HG02759 (cell line): ENCODE data around the gene GNG10.
A peak's percentile ranks its signal among the peaks of the same experiment; 100 is the strongest.
"Not testable (repeated sequence)": the region's sequence is repeated elsewhere in the genome, so short reads cannot be mapped to it uniquely, and the experiment has no call there.

Experiments used
- ATAC-seq: cut with Tn5 transposase; IDR thresholded peaks from one replicate; pipeline ENCODE4 v1.9.1; 2021; ENCODE audit warnings: mild to moderate bottlenecking, moderate library complexity; ENCODE audit not compliant: unreplicated experiment

GNG10 gene

DNA sequence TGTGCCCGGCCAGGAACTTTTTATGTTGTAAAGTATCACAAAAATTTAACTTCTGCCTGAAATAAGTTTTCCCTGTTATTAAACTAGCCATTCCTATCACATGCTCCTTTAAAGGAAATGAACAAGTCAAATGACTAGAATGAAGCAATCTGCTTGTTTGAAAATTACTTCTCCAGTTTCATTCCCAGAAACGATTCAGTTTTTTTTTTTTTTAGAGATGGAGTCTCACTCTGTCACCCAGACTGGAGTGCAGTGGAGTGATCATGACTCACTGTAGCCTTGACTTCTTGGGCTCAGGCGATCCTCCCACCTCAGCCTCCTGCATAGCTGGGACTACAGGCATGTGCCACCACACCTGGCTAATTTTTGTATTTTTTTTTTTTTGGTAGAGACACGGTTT is 13.3 kb upstream of the GNG10 start:
- no peak for ATAC-seq

DNA sequence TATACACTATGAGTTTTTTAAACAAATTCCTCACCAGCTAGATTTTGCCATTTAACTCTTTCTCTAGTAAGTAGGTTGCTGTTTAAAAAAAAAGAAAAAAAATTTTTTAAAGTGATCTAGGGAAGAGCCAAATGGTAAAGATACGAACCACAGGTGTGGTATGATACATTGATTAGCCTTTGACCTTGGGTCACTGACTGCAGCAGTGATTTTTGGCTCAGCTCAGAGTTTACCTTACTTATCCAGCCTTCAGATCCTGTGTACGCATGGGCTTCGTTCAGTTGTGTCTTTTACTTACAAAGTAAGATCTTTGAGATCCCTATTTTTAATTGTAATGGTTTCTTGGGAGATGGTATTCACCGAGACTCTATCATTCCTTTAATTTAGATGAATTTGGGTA is 12.4 kb upstream of the GNG10 start:
- ATAC-seq, result no peak

DNA sequence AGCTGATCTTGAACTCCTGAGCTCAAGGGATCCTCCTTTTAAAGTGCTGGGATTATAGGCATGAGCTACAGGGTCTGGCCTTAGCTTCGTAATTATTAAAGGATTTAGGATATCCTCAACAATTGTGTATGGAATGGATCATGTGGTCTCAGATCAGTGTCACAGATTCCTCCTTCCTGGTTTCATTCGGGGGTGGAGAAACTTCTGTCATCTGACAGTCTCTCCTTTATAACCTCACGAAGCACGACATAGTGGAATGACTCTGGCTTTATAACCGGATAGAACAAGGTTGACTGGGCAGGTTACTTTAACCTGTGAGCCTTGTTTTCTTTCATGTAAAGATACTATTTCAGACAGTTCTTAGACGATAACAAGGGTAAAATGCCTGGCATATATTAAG is 4.4 kb upstream of the GNG10 start:
- no peak for ATAC-seq

- no peak for ATAC-seq
These were observed 2.5 kb upstream of the GNG10 start for GRCh38 chr9:111658943-111659342.

- no peak for ATAC-seq
These were observed 1.7 kb upstream of the GNG10 start for GRCh38 chr9:111659691-111660090.

DNA sequence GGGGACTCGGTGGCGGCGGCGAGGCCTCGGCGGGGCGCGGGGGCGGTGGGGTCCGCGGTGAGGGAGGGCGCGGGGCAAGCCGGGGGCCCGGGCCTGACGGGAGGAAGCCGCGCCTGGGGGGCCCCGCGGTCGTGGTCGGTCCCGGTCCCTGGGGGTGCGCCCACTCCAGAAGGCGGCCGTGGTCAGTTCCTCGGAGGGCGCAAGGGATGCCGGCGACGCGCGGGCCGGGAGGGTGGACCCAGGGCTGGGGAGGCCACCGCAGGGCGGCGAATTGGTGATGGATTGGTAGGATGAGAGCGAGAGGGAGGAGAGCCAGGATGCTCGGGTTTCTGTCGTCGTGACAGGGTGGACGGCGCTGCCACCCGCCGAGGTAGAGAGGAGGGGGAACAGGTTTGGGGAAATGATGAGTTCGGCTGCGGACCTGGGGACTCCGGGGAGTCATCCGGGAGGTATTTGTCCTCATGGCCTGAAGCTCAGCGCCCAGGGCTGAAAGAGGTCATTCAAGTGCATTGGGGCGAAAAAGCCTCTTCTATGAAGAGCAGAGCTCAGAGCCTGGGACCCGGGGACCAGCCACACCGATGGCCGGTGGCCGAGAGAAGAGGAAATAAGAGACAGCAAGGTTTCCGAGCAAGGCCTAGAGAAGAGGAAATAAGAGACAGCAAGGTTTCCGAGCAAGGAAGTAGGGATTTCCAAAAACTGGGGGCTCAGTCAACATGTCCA is 557 bp downstream of the GNG10 start:
- peak; percentile 38 for ATAC-seq

DNA sequence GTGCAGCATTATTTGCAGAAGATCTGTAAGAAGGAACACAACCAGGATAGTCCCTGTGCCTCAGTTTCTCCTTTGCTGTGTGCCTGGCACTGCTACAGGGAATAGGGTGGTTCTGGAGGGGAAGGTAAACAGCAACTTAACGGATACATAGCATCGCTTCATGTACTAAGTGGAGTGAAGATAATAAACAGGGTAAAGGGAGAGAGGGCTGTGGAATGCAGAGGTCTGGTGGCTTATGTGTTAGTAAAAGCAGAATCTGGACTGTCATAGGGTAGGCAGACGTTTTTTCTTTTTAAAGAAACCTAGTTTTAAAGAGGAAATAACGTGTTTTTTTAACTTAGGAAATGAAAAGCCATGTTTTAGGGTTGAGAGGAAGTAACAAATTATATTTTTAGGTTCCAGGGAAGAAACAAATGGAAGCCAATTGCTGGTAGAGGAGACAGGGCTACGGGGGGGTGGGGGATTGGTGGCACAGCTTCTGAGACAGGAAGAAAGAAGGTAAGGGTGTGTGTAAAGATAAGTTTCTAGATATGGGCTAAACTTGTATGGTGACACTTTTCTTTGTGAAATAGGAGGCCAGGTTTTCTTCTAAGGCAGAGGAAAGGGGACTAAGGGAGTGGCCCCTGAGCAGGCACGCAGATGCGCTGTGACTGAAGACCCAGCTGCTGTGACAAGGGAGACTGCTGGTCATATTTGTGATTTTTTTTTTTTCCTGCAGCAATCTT is 1.3 kb downstream of the GNG10 start:
- ATAC-seq, result no peak

GRCh38 chr9:111663301-111663823 is 2.0 kb downstream of the GNG10 start:
- ATAC-seq, result no peak

DNA sequence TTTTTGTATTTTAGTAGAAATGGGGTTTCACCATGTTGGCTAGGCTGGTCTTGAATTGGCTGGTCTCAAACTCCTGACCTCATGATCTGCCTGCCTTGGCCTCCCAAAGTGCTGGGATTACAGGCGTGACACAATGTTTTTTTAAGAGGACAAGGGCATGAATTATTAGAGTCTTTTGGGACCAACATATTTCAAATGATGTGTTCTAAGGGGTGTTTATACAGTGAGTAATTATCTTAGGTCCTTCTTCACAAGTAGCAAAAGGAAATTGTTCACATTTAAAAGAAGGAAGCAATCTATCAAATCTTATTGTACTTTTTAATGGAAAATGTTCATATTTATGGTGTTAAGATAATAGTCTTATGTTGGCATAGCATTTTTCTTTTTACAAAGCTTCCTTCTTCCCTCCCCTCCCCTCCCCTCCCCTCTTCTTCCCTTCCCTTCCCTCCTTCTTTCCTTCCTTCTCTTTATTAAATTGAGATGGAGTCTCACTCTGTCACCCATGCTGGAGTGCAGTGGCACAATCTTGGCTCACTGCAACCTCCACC is 6.7 kb downstream of the GNG10 start:
- no peak for ATAC-seq

DNA sequence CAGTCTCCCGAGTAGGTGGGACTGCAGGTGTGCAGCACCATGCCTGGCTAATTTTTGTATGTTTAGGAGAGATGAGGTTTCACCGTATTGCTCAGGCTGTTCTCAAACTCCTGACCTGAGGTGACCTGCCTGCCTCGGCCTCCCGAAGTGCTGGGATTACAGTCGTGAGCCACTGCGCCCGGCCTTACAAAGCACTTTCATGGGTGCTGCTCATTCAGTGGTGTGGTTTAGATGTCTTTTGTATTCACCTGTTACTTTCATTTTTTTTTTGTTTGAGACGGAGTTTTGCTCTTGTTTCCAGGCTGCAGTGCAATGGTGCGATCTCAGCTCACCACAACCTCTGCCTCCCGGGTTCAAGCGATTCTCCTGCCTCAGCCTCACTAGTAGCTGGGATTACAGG is 7.2 kb downstream of the GNG10 start:
- not testable (repeated sequence) for ATAC-seq

- ATAC-seq, result no peak
These were observed 12.9 kb downstream of the GNG10 start for GRCh38 chr9:111674319-111674718.

- ATAC-seq, result no peak
These were observed 14.7 kb downstream of the GNG10 start for GRCh38 chr9:111676116-111676515.

DNA sequence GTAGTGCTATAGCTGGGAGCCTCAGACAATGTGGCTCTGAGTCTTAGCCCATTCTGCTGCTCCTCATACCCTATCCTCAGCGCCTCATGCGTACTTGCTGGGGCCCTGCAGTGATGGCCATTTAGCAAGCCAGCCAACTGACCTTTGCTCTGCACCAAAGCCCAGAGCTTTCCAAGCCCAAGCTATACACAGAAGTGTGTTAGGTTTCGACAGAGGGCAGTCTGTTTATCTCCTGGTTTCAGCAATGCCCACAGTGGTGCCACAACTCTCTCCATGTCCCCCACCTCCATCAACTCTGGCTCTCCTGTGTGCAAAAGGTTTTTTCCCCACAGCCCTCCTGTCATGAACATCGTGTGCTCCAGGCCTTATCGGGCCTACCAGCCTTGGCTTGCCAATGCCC is 16.9 kb downstream of the GNG10 start:
- ATAC-seq, result no peak

DNA sequence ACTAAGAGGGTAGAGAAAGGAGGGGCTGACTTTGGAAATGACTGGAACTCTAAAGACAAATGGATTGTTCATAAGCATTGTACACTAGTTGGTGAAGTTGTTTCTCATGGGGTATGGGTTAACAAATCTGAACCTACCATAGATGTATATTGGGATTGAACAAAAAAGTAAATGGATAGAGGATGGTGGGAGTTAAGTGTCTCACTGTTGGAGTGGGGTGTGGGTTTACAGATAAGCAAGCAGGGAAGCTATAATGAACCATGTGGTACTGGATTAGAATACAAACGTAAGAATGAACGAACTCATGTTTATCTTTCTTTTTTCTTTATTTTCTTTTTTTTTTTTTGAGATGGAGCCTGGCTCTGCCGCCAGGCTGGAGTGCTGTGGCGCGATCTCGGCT is 17.8 kb downstream of the GNG10 start:
- no peak for ATAC-seq

- ATAC-seq, result no peak
These were observed 22.0 kb downstream of the GNG10 start for GRCh38 chr9:111683392-111683791.

GRCh38 chr9:111691672-111692329 is 30.4 kb downstream of the GNG10 start:
- ATAC-seq, result no peak

GRCh38 chr9:111696796-111697195 is 35.4 kb downstream of the GNG10 start:
- ATAC-seq, result no peak

GRCh38 chr9:111700776-111701175 is 39.4 kb downstream of the GNG10 start:
- no peak for ATAC-seq

GRCh38 chr9:111704503-111704902 is 43.1 kb downstream of the GNG10 start:
- ATAC-seq, result no peak

DNA sequence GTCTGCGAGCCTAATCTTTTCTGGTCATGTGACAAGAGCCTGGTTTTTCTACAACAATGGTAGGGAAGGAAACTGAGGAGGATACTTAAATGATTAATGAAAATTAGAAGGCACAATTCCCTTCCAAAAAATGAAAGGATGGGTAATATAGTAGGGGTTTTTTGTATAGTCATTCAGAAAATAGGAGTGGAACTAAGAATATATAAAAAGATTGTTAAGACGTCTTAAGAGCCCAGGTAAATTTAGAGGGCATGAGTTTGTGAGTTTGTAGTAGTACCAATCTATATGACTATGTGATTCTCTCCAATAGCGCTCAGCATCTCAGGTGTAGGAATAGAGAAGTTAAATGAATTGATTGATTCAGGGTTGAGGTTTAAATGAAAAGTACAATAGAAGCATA is 50.1 kb downstream of the GNG10 start:
- ATAC-seq, result no peak

DNA sequence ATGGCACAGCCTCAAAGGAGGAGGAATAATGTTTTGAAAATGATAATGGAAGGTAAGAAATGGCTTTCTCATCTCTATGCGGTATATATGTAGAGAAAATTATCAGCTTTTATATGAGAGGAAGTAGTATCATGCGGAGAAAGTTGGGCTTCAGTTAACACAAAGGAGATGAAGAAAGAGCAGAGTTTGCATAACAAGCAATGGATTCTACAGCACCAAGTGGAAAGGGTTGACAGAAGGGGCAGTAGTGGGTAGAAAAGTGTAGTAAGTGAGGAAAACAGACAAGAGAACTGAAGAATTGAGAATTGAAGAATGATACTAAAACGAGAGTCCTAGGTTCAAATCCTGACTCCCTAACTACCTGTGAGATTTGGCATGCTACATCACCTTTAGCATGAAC is 51.0 kb downstream of the GNG10 start:
- no peak for ATAC-seq

DNA sequence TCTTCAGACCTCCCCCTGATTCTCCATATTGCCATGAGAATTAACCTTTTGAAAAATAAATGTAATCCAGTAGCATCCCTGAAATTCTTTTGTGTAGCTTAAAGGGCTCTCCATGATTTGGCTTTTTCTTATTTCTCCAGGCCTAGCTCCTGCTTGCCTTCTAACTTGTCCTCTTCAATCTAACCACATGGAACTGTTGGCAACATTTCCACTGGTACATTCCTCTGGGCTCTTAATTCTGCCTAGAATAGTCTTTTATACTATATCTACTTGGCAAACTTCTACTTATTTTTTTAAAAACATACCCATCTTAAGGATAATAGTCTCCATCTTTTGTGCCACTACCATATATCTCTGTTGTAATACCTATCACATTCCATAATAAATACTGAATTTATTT is 54.1 kb downstream of the GNG10 start:
- ATAC-seq, result no peak
